Fibroblast of lung (primary cell): ENCODE measurements around the gene WBP11.

Source experiments
- EZH2 ChIP-seq: IDR thresholded peaks from 2 replicates; pipeline ENCODE4 v1.5.1; 2012; ENCODE audit warnings: low read length, control low read depth, mild to moderate bottlenecking; ENCODE audit errors: missing control alignments
- TF ChIP-seq, protein P1 (sequence below), 2 donors: IDR thresholded peaks in 1 of 2; conservative IDR thresholded peaks in 1 of 2; 1 replicate in 1 of 2; 2 replicates in 1 of 2; pipeline ENCODE4 v1.5.1; 2011 to 2012; ENCODE audit warnings: low read length in 2 of 2, control low read depth in 1 of 2, inconsistent platforms in 1 of 2, low read depth in 1 of 2, mild to moderate bottlenecking in 1 of 2

GRCh38 chr12:14824012-14824634, 20.8 kb upstream of the WBP11 start:
- TF ChIP-seq, protein P1, sequence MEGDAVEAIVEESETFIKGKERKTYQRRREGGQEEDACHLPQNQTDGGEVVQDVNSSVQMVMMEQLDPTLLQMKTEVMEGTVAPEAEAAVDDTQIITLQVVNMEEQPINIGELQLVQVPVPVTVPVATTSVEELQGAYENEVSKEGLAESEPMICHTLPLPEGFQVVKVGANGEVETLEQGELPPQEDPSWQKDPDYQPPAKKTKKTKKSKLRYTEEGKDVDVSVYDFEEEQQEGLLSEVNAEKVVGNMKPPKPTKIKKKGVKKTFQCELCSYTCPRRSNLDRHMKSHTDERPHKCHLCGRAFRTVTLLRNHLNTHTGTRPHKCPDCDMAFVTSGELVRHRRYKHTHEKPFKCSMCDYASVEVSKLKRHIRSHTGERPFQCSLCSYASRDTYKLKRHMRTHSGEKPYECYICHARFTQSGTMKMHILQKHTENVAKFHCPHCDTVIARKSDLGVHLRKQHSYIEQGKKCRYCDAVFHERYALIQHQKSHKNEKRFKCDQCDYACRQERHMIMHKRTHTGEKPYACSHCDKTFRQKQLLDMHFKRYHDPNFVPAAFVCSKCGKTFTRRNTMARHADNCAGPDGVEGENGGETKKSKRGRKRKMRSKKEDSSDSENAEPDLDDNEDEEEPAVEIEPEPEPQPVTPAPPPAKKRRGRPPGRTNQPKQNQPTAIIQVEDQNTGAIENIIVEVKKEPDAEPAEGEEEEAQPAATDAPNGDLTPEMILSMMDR (conservative IDR thresholded peaks at IDR 0.05 in 1 of 2, IDR thresholded peaks at IDR 0.05 in 1 of 2; ENCODE audit: low read depth in 1 of 2, low read length in 2 of 2) = no peak
- no peak for TF ChIP-seq EZH2
